DMS53 treated with DMSO at 0.1 percent for 48 hours (cell line): ENCODE measurements around the gene HAT1.
A peak's percentile ranks its signal among the peaks of the same experiment; 100 is the strongest.
"Not testable (repeated sequence)": the region's sequence is repeated elsewhere in the genome, so short reads cannot be mapped to it uniquely, and the experiment has no call there.

ENCODE experiments used
- DNase-seq: peaks from one replicate; lab custom pipeline; 2025; ENCODE audit not compliant: unreplicated experiment; lab: John Stamatoyannopoulos, UW

HAT1 gene

GRCh38 chr2:171922230-171923022 lies at the start of gene HAT1:
TSS of gene HAT1 (plus strand) at chr2:171922461. CDS start at chr2:171922501, 40 bp downstream.
- DNase-seq = peak; percentile 97

GRCh38 chr2:171874517-171874916 lies 47.7 kb upstream of the HAT1 start:
- DNase-seq = no peak

- no peak for DNase-seq
Measured at GRCh38 chr2:171874963-171875362, 47.3 kb upstream of the HAT1 start.

- DNase-seq = peak; percentile 73
Measured at GRCh38 chr2:171878481-171878993, 43.7 kb upstream of the HAT1 start.

- DNase-seq = no peak
Measured at GRCh38 chr2:171879865-171880264, 42.4 kb upstream of the HAT1 start.

- DNase-seq = no peak
Measured at GRCh38 chr2:171880774-171881173, 41.5 kb upstream of the HAT1 start.

GRCh38 chr2:171882089-171882769 lies 40.0 kb upstream of the HAT1 start:
- DNase-seq = no peak

- no peak for DNase-seq
Measured at GRCh38 chr2:171883275-171883893, 38.9 kb upstream of the HAT1 start.

- no peak for DNase-seq
Measured at GRCh38 chr2:171889333-171889732, 32.9 kb upstream of the HAT1 start.

GRCh38 chr2:171889808-171890207 lies 32.5 kb upstream of the HAT1 start:
- peak; percentile 61 for DNase-seq

GRCh38 chr2:171893196-171893823 lies 29.0 kb upstream of the HAT1 start:
- no peak for DNase-seq

- DNase-seq = peak; percentile 89
Measured at GRCh38 chr2:171893824-171894611, 28.2 kb upstream of the HAT1 start, which contains the start of gene SLC25A12. TSS of gene SLC25A12 (minus strand) at chr2:171894244. CDS start at chr2:171894214, 30 bp downstream.

GRCh38 chr2:171894612-171894947 lies 27.7 kb upstream of the HAT1 start:
- no peak for DNase-seq

- DNase-seq = no peak
Measured at GRCh38 chr2:171895786-171896185, 26.5 kb upstream of the HAT1 start.

- not testable (repeated sequence) for DNase-seq
Measured at GRCh38 chr2:171899623-171900282, 22.5 kb upstream of the HAT1 start.

GRCh38 chr2:171902840-171903420 lies 19.3 kb upstream of the HAT1 start:
- no peak for DNase-seq

- no peak for DNase-seq
Measured at GRCh38 chr2:171908235-171908634, 14.0 kb upstream of the HAT1 start.

GRCh38 chr2:171909266-171909665 lies 13.0 kb upstream of the HAT1 start:
- DNase-seq = no peak

GRCh38 chr2:171910494-171910893 lies 11.8 kb upstream of the HAT1 start:
- no peak for DNase-seq

- DNase-seq = no peak
Measured at GRCh38 chr2:171913517-171913916, 8.7 kb upstream of the HAT1 start.
